ENCODE data around the gene CLDN10. TPM values are rescaled to one million over a fixed set of nuclear protein-coding genes. Genes with fewer than 3 reads are reported as not detected.

CLDN10 gene, protein sequence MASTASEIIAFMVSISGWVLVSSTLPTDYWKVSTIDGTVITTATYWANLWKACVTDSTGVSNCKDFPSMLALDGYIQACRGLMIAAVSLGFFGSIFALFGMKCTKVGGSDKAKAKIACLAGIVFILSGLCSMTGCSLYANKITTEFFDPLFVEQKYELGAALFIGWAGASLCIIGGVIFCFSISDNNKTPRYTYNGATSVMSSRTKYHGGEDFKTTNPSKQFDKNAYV
- 0.10 to 0.34 TPM (median 0.16 TPM) in 5 replicates for total RNA-seq (2022; extraction: Qiagen RNA extraction)

DNA sequence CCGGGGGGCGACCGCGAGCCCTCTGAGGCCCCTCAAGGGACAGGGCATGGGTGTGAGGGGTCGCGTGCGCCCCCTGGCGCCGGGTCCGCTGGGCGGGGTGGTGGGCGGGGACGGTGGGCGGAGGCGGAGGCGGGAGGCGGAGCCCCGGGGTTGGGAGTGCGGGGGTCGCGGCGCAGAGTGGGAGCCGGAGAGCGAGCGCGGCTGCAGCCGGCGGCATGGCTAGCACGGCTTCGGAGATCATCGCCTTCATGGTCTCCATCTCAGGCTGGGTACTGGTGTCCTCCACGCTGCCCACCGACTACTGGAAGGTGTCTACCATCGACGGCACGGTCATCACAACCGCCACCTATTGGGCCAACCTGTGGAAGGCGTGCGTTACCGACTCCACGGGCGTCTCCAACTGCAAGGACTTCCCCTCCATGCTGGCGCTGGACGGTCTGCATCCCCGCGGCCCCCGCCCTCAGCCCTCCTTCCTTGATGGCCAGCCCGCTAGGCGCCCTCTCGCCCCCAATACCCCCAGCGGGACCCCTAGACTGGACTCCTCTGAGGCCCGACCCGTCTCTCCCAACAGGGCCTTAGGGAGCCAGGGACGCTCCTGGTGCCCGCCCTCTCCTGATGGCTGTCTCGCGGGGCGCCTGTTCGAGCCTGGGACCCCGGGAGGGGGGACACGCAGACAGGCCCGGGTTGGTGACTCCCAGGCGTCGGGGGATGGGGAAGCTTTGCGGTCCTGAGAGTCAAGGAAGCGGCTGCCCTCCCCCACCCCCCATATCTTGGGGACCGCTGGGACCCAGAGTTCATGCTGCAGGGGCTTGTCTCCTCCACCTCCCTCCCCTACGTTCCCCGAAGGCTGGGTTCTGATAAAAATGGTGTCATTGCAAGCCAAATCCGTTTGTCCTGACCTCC, at the start of gene CLDN10:
Gene CLDN10, plus strand, starts transcription at position 182 of the 903 bp plus-strand sequence. Its CDS starts 34 bp downstream, at position 216.

Other genes with a start within 250 kb of the CLDN10 start
- gene DZIP1, start 92.0 kb downstream of the CLDN10 start, total RNA-seq (2022; extraction: Qiagen RNA extraction), result 9.2 to 12.3 TPM (median 11.7 TPM) in 5 replicates
- gene DNAJC3, start 124.4 kb downstream of the CLDN10 start, total RNA-seq (2022; extraction: Qiagen RNA extraction), result 10.1 to 15.8 TPM (median 12.0 TPM) in 5 replicates